H54 (cell line): Measurements from ENCODE around the gene TGM6.

ENCODE experiments used
- DNase-seq: peaks from one replicate; pipeline ENCODE4 v3.0.0; 2011; ENCODE audit warnings: low spot score, mixed read lengths; ENCODE audit not compliant: insufficient read length
- FAIRE-seq: peaks from 3 replicates; lab custom pipeline; 2011; peaks lifted over from hg19 to GRCh38; lab: Jason Lieb, UNC
- POLR2A ChIP-seq: IDR thresholded peaks from 2 replicates; pipeline ENCODE4 v1.6.1; 2011; ENCODE audit warnings: low read depth, mild to moderate bottlenecking, low read length

TGM6 gene

GRCh38 chr20:2349801-2350200 is 30.9 kb upstream of the TGM6 start:
- no peak for TF ChIP-seq POLR2A
- no peak for FAIRE-seq
- DNase-seq: no peak

- FAIRE-seq: no peak
Measured at GRCh38 chr20:2350606-2351005, 30.1 kb upstream of the TGM6 start.

GRCh38 chr20:2353231-2353630 is 27.5 kb upstream of the TGM6 start:
- FAIRE-seq: no peak
- no peak for DNase-seq
- TF ChIP-seq POLR2A: no peak

More at GRCh38 chr20:2350606-2351005, 30.1 kb upstream of the TGM6 start:
- DNase-seq: no peak
- no peak for TF ChIP-seq POLR2A

- no peak for DNase-seq
- FAIRE-seq: no peak
- no peak for TF ChIP-seq POLR2A
Measured at GRCh38 chr20:2357114-2357513, 23.6 kb upstream of the TGM6 start.

GRCh38 chr20:2358006-2358405 is 22.7 kb upstream of the TGM6 start:
- FAIRE-seq (no peak), DNase-seq (no peak)
- no peak for TF ChIP-seq POLR2A

GRCh38 chr20:2361035-2361593 is 19.6 kb upstream of the TGM6 start:
- no peak for FAIRE-seq

GRCh38 chr20:2363187-2363586 is 17.5 kb upstream of the TGM6 start:
- FAIRE-seq (no peak), DNase-seq (no peak)
- TF ChIP-seq POLR2A: no peak

More at GRCh38 chr20:2361035-2361593, 19.6 kb upstream of the TGM6 start:
- no peak for DNase-seq
- no peak for TF ChIP-seq POLR2A

- FAIRE-seq (no peak), DNase-seq (no peak)
- no peak for TF ChIP-seq POLR2A
Measured at GRCh38 chr20:2363587-2363986, 17.1 kb upstream of the TGM6 start.

- no peak for TF ChIP-seq POLR2A
- DNase-seq: no peak
- FAIRE-seq: no peak
Measured at GRCh38 chr20:2364044-2364443, 16.7 kb upstream of the TGM6 start.

- no peak for DNase-seq
- no peak for FAIRE-seq
- no peak for TF ChIP-seq POLR2A
Measured at GRCh38 chr20:2365091-2365490, 15.6 kb upstream of the TGM6 start.

- DNase-seq (no peak), FAIRE-seq (no peak)
- TF ChIP-seq POLR2A: no peak
Measured at GRCh38 chr20:2365666-2366065, 15.0 kb upstream of the TGM6 start.

GRCh38 chr20:2368621-2369020 is 12.1 kb upstream of the TGM6 start:
- no peak for DNase-seq
- TF ChIP-seq POLR2A: no peak
- FAIRE-seq: no peak

GRCh38 chr20:2373098-2373497 is 7.6 kb upstream of the TGM6 start:
- no peak for TF ChIP-seq POLR2A
- FAIRE-seq (no peak), DNase-seq (no peak)

- DNase-seq: no peak
- FAIRE-seq: no peak
- TF ChIP-seq POLR2A: no peak
Measured at GRCh38 chr20:2374346-2375125, 6.2 kb upstream of the TGM6 start.

GRCh38 chr20:2378893-2379292 is 1.8 kb upstream of the TGM6 start:
- FAIRE-seq (no peak), DNase-seq (no peak)
- TF ChIP-seq POLR2A: no peak
